ENCODE data around the gene SFXN2.
"Not testable (repeated sequence)": the region's sequence is repeated elsewhere in the genome, so short reads cannot be mapped to it uniquely, and the experiment has no call there.

SFXN2 gene

GRCh38 chr10:102758240-102758932 lies 44.0 kb downstream of the SFXN2 start:
- no peak overlapping the region for H3K4me3 ChIP-seq (ENCODE audit: low read depth, low read length)
- ChIA-PET POLR2A (no interaction called here), CTCF (interaction anchor here (1.4 kb wide), 1 partner anchor 10 kb away, joined by 3 read pairs; no protein-coding TSS in a partner anchor)
- no peak for TF ChIP-seq CTCF (IDR thresholded peaks at IDR 0.05; ENCODE audit: insufficient read depth, low read length, missing control alignments)
- DNase-seq (ENCODE audit: low read depth, low spot score): no peak

- DNase-seq (ENCODE audit: low read depth, low spot score); H3K4me3 ChIP-seq (ENCODE audit: low read depth, low read length); POLR2A ChIA-PET: not testable (repeated sequence)
- CTCF ChIA-PET: interaction anchor here (1.4 kb wide), 1 partner anchor 10 kb away, joined by 3 read pairs; no protein-coding TSS in a partner anchor
These were observed 44.5 kb downstream of the SFXN2 start for GRCh38 chr10:102758933-102759262.

- ChIA-PET POLR2A (no interaction called here), CTCF (interaction anchor here (1.4 kb wide), 1 partner anchor 9 kb away, joined by 3 read pairs; no protein-coding TSS in a partner anchor)
- no peak for DNase-seq (ENCODE audit: low read depth, low spot score)
- no peak overlapping the region for H3K4me3 ChIP-seq (ENCODE audit: low read depth, low read length)
- TF ChIP-seq CTCF (IDR thresholded peaks at IDR 0.05; ENCODE audit: insufficient read depth, low read length, missing control alignments): no peak
These were observed 45.2 kb downstream of the SFXN2 start for GRCh38 chr10:102759497-102760210.

- no peak for DNase-seq (ENCODE audit: low read depth, low spot score)
- TF ChIP-seq CTCF (IDR thresholded peaks at IDR 0.05; ENCODE audit: insufficient read depth, low read length, missing control alignments): no peak
- H3K4me3 ChIP-seq (ENCODE audit: low read depth, low read length): no peak overlapping the region
- POLR2A ChIA-PET: no interaction called here
- CTCF ChIA-PET: interaction anchor here (1.0 to 2.2 kb wide), 3 partner anchors 9 to 139 kb away, joined by 5 to 12 read pairs (median 8); no protein-coding TSS in a partner anchor
These were observed 47.5 kb downstream of the SFXN2 start for GRCh38 chr10:102761981-102762380.

- TF ChIP-seq CTCF (IDR thresholded peaks at IDR 0.05; ENCODE audit: insufficient read depth, low read length, missing control alignments): no peak
- DNase-seq (ENCODE audit: low read depth, low spot score): no peak
- ChIA-PET CTCF (interaction anchor here (1.0 to 5.2 kb wide), 5 partner anchors 9 to 139 kb away, joined by 5 to 50 read pairs (median 8); no protein-coding TSS in a partner anchor), POLR2A (interaction anchor here (0.6 to 3.6 kb wide), 2 partner anchors 10 to 14 kb away, joined by 4 to 18 read pairs; no protein-coding TSS in a partner anchor)
- no peak overlapping the region for H3K4me3 ChIP-seq (ENCODE audit: low read depth, low read length)
These were observed 48.1 kb downstream of the SFXN2 start for GRCh38 chr10:102762401-102763015.

GRCh38 chr10:102763037-102763607 lies 48.7 kb downstream of the SFXN2 start:
- CTCF ChIA-PET: interaction anchor here (2.2 to 5.2 kb wide), 3 partner anchors 9 to 138 kb away, joined by 6 to 50 read pairs (median 12); no protein-coding TSS in a partner anchor
- DNase-seq (ENCODE audit: low read depth, low spot score): no peak
- no peak for TF ChIP-seq CTCF (IDR thresholded peaks at IDR 0.05; ENCODE audit: insufficient read depth, low read length, missing control alignments)
- POLR2A ChIA-PET: interaction anchor here (0.6 to 3.6 kb wide), 2 partner anchors 10 to 13 kb away, joined by 4 to 18 read pairs; no protein-coding TSS in a partner anchor
- H3K4me3 ChIP-seq (ENCODE audit: low read depth, low read length): no peak overlapping the region
